GM06990 (cell line): ENCODE results near the gene GLIS1.
"Not testable (repeated sequence)": the region's sequence is repeated elsewhere in the genome, so short reads cannot be mapped to it uniquely, and the experiment has no call there.

Experiments
- DNase-seq: peaks from one replicate; pipeline ENCODE4 v3.0.0-alpha.2; 2011; ENCODE audit not compliant: insufficient read length; ENCODE audit errors: extremely low read depth
- H3K27me3 ChIP-seq: replicated peaks from 2 replicates; pipeline ENCODE4 v1.6.0; 2011; ENCODE audit warnings: low read length; ENCODE audit not compliant: control insufficient read depth, insufficient read depth
- H3K36me3 ChIP-seq: 2 replicates; pipeline ENCODE4 v1.5.1; 2011; ENCODE audit warnings: low read length; ENCODE audit not compliant: control insufficient read depth, insufficient read depth
- H3K4me3 ChIP-seq: replicated peaks from 2 replicates; pipeline ENCODE4 v1.5.1; 2011; ENCODE audit warnings: low read depth, mild to moderate bottlenecking, control low read depth, low read length
- TF ChIP-seq, protein P1 (sequence below): IDR thresholded peaks from 2 replicates; pipeline ENCODE4 v1.5.1; 2011; ENCODE audit warnings: low read length, control low read depth, mild to moderate bottlenecking, inconsistent platforms; ENCODE audit not compliant: insufficient read depth, poor library complexity, severe bottlenecking

GLIS1 gene

DNA sequence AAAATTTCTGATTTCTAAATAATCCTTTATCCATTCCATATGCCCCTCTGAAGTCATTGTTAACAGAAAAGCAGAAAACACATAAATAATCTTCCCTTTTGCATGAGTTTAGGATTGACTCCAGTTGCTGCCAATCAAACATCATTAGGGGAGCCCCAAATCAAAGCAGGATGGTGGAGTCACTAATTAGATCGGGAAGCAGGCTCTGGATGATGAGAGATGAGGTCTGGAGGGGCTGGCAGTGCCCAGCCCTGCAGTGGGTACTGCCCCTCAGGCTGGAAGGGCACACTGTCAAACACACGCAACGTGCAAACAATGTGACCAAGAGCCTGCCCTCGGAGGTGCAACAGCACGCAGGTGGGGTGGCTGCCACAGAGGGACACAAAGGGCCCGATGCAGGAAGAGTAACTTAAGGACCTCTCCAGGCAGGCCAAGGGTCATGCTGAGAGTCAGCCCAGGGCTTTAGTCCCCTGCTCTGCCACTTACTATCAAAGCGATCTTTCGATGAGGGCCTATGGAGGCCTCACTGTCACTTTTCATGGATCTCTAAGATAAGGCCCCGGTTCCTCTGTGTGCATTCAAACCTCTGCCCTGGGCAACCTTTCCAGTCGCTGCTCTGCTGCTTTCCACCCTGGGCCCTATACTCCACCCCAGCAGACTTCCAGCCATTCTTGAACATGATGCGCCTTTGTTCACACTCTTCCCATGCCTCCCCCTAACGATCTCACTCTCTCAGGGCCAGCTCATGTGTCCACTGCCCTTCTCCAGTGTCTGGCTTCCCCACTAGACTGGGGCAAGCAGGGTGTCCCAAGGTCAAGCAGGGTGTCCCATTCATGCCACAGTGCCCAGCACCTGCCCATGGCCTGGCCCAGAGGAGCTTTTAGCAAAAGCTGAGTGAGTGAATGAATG lies 180.9 kb downstream of the GLIS1 start:
- TF ChIP-seq, protein P1, sequence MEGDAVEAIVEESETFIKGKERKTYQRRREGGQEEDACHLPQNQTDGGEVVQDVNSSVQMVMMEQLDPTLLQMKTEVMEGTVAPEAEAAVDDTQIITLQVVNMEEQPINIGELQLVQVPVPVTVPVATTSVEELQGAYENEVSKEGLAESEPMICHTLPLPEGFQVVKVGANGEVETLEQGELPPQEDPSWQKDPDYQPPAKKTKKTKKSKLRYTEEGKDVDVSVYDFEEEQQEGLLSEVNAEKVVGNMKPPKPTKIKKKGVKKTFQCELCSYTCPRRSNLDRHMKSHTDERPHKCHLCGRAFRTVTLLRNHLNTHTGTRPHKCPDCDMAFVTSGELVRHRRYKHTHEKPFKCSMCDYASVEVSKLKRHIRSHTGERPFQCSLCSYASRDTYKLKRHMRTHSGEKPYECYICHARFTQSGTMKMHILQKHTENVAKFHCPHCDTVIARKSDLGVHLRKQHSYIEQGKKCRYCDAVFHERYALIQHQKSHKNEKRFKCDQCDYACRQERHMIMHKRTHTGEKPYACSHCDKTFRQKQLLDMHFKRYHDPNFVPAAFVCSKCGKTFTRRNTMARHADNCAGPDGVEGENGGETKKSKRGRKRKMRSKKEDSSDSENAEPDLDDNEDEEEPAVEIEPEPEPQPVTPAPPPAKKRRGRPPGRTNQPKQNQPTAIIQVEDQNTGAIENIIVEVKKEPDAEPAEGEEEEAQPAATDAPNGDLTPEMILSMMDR, result no peak
- no peak for DNase-seq
- Histone ChIP-seq H3K36me3 (no peaks in the 10 kb centered on the region), H3K4me3 (no peak overlapping the region), H3K27me3 (no peaks in the 10 kb centered on the region; the same call in none of the 2 replicates)

DNA sequence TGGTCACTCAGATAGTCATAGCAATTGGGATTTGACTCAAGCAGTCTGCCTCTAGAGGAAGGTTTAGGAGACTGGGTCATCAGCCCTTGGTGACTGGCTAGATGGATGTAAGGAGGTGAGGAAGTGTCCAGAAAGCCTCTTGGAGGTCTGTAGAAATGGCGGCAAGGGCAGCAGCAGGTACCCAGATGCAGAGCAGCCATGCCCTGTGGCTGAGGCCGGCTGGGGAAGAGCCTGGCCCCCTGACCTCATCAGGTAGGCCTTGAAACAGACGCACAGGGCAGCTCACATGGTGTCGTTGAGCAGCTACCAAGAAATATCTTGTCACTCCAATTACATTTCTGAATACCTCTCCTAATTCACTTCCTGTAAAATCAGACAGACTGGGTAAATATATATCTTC lies 181.6 kb downstream of the GLIS1 start:
- TF ChIP-seq, protein P1, result no peak
- no peak for DNase-seq
- no peaks in the 10 kb centered on the region; the same call in 1 of the 2 replicates for H3K27me3 ChIP-seq
- no peaks in the 10 kb centered on the region for H3K36me3 ChIP-seq
- no peak overlapping the region for H3K4me3 ChIP-seq

DNA sequence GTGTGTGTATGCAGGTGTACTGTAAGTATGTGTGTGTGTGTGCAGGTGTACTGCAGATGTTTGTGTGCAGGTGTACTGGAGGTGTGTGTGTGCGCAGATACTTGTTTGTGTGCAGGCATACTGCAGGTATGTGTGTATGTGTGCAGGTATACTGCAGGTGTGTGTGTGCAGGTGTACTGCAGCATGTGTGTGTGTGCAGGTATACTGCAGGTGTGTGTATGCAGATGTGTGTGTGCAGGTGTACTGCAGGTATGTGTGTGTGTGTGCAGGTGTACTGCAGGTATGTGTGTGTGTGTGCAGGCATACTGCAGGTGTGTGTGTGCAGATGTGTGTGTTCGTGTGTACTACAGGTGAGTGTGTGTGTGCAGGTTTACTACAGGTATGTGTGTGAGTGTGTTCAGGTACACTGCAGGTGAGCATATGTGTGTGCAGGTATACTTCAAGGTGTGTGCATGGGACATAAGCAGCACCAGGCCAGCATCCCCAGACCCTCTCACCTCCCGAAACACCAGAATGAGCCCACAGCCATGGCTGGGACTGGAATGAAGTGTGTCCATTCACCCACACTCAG lies 182.2 kb downstream of the GLIS1 start:
- no peak overlapping the region for H3K4me3 ChIP-seq
- no peaks in the 10 kb centered on the region; the same call in 1 of the 2 replicates for H3K27me3 ChIP-seq
- no peak for DNase-seq
- H3K36me3 ChIP-seq, result no peaks in the 10 kb centered on the region
- TF ChIP-seq, protein P1, result no peak

DNA sequence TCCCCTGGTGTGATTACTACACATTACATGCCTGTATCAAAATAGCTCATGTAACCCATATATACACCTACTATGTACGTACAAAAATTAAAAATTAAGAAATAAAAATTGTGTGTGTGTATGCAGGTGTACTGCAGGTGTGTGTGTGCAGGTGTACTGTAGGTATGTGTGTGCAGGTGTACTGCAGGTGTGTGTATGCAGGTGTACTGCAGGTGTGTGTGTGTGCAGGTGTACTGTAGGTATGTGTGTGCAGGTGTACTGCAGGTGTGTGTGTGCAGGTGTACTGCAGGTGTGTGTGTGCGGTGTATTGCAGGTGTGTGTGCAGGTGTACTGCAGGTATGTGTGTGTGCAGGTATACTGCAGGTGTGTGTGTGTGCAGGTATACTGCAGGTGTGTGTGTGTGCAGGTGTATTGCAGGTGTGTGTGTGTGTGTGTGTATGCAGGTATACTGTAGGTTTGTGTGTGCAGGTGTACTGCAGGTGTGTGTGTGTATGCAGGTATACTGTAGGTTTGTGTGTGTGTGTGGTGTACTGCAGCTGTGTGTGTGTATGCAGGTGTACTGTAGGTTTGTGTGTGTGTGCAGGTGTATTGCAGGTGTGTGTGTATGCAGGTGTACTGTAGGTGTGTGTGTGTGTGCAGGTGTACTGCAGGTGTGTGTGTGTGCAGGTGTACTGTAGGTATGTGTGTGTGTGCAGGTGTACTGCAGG lies 183.2 kb downstream of the GLIS1 start:
- H3K27me3 ChIP-seq, H3K4me3 ChIP-seq, DNase-seq, H3K36me3 ChIP-seq: not testable (repeated sequence)

DNA sequence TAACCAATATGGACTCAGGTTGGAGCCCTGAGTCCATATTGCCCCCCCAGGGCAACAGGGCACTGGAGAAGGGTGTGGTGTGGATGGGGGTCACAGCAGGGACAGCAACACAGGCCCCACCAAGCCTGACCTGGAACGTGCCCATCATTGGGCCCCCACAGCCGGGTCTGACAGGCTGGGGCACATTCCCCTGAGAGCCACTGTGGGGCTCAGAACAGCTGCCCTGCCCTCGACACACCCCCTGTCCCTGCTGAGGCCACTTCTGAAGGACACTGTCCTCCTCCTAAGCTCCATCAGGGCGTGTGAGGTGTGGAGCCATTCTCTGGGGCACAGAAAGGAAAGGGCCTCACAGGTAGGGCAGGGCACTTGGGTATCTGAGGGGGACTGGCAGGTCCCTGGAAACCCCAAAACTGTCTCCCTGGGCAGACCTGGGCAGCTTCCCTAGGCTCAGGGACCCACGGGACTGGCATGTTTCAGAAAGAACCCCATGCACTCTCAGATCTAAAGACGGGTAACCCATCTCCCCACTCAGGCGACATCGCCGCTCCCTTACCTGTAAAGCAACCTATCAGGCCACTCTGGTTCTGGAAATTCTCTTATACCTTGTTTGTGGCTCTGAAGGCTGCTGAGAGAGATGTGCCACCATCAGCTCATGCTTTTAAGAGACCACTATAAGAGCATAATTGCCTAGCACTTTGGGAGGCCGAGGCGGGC lies 184.2 kb downstream of the GLIS1 start:
- TF ChIP-seq, protein P1, result no peak

More for the DNA sequence above, 184.2 kb downstream of the GLIS1 start:
- Histone ChIP-seq H3K36me3 (no peaks in the 10 kb centered on the region), H3K27me3 (no peaks in the 10 kb centered on the region; the same call in 1 of the 2 replicates), H3K4me3 (no peak overlapping the region)
- no peak for DNase-seq
